DOHH2 (cell line): ENCODE measurements around the gene MAP1LC3A.

Experiments
- H3F3A ChIP-seq: fragments of 200-600 bp; sonication (generic), shearing (Covaris generic); 2 replicates; pipeline ENCODE4 v1.6.0; 2016; ENCODE audit warnings: antibody characterized with exemption, mild to moderate bottlenecking; ENCODE audit not compliant: control insufficient read depth, insufficient read depth
- H3K27ac ChIP-seq: fragments of 200-600 bp; sonication (generic); 2 replicates; pipeline ENCODE4 v1.5.1; 2014; ENCODE audit warnings: low read depth, mild to moderate bottlenecking, low read length, moderate library complexity
- H3K27me3 ChIP-seq: fragments of 200-600 bp; sonication (generic); 2 replicates; pipeline ENCODE4 v1.6.1; 2014; ENCODE audit warnings: mild to moderate bottlenecking, low read length, mixed read lengths; ENCODE audit not compliant: control insufficient read depth
- H3K36me3 ChIP-seq: fragments of 200-600 bp; sonication (generic); 2 replicates; pipeline ENCODE4 v1.6.1; 2014; ENCODE audit warnings: mild to moderate bottlenecking, low read length, moderate library complexity, mixed read lengths; ENCODE audit not compliant: control insufficient read depth
- H3K4me1 ChIP-seq: fragments of 200-600 bp; sonication (generic); 2 replicates; pipeline ENCODE4 v1.6.1; 2014; ENCODE audit warnings: mild to moderate bottlenecking, low read length, mixed read lengths; ENCODE audit not compliant: control insufficient read depth
- H3K4me2 ChIP-seq: fragments of 200-600 bp; sonication (generic); 2 replicates; pipeline ENCODE4 v1.6.0; 2014; ENCODE audit warnings: mild to moderate bottlenecking, low read length, moderate library complexity
- H3K4me3 ChIP-seq: fragments of 200-600 bp; sonication (generic); 2 replicates; pipeline ENCODE4 v1.5.1; 2014; ENCODE audit warnings: mild to moderate bottlenecking, low read length, mixed read lengths
- H3K79me2 ChIP-seq: fragments of 200-600 bp; sonication (generic); 2 replicates; pipeline ENCODE4 v1.6.1; 2014; ENCODE audit warnings: mild to moderate bottlenecking, low read length, mixed read lengths; ENCODE audit not compliant: control insufficient read depth
- H3K9me2 ChIP-seq: fragments of 200-600 bp; sonication (generic); replicated peaks from 2 replicates; pipeline ENCODE4 v1.6.1; 2014; ENCODE audit warnings: mild to moderate bottlenecking, low read length, mixed read lengths; ENCODE audit not compliant: control insufficient read depth
- H3K9me3 ChIP-seq: fragments of 200-600 bp; sonication (generic); 2 replicates; pipeline ENCODE4 v1.6.1; 2014; ENCODE audit warnings: antibody characterized with exemption, low read length, mixed read lengths; ENCODE audit not compliant: control insufficient read depth, insufficient read depth
- H4K20me1 ChIP-seq: fragments of 200-600 bp; sonication (generic); 2 replicates; pipeline ENCODE4 v1.6.0; 2014; ENCODE audit warnings: low read depth, mild to moderate bottlenecking, antibody characterized with exemption, low read length, moderate library complexity; ENCODE audit not compliant: control insufficient read depth, insufficient read depth
- CTCF ChIP-seq: fragments of 200-600 bp; sonication (generic); IDR thresholded peaks from one replicate; pipeline ENCODE4 v1.5.1; 2014; ENCODE audit warnings: antibody characterized with exemption, mild to moderate bottlenecking, low read depth, low read length; ENCODE audit not compliant: poor library complexity, severe bottlenecking
- EZH2phosphoT487 ChIP-seq: fragments of 200-600 bp; sonication (generic); IDR thresholded peaks from 2 replicates; pipeline ENCODE4 v1.6.1; 2017; ENCODE audit warnings: borderline replicate concordance, mild to moderate bottlenecking, antibody characterized with exemption, low read length, moderate library complexity, mixed read lengths

MAP1LC3A gene

GRCh38 chr20:34522969-34523871 lies 35.3 kb upstream of the MAP1LC3A start:
- H3K27ac ChIP-seq: no peak overlapping the region
- peaks cover 13% of the 10 kb centered on the region; the same call in 1 of the 2 replicates for H4K20me1 ChIP-seq
- H3K4me3 ChIP-seq: no peak overlapping the region
- H3F3A ChIP-seq: no peaks in the 10 kb centered on the region
- no peak overlapping the region for H3K4me2 ChIP-seq
- H3K27me3 ChIP-seq: no peaks in the 10 kb centered on the region
- peaks cover 49% of the 10 kb centered on the region for H3K36me3 ChIP-seq
- H3K79me2 ChIP-seq: peaks cover 70% of the 10 kb centered on the region
- H3K9me3 ChIP-seq: no peaks in the 10 kb centered on the region
- no peaks in the 10 kb centered on the region for H3K9me2 ChIP-seq
- TF ChIP-seq EZH2phosphoT487 (no peak), CTCF (peak; percentile 84)
- H3K4me1 ChIP-seq: peaks cover 22% of the 10 kb centered on the region

GRCh38 chr20:34524426-34524825 lies 34.1 kb upstream of the MAP1LC3A start:
- no peaks in the 10 kb centered on the region for H3K9me3 ChIP-seq
- no peaks in the 10 kb centered on the region for H3F3A ChIP-seq
- H3K4me3 ChIP-seq: no peak overlapping the region
- no peaks in the 10 kb centered on the region for H3K27me3 ChIP-seq
- H3K27ac ChIP-seq: no peak overlapping the region
- H3K4me2 ChIP-seq: no peak overlapping the region
- peaks cover 58% of the 10 kb centered on the region for H3K79me2 ChIP-seq
- H3K9me2 ChIP-seq: no peaks in the 10 kb centered on the region
- peaks cover 13% of the 10 kb centered on the region; the same call in 1 of the 2 replicates for H4K20me1 ChIP-seq
- H3K36me3 ChIP-seq: peaks cover 60% of the 10 kb centered on the region
- TF ChIP-seq EZH2phosphoT487: no peak
- H3K4me1 ChIP-seq: peaks cover 12% of the 10 kb centered on the region

- Histone ChIP-seq H4K20me1 (peaks cover 13% of the 10 kb centered on the region; the same call in 1 of the 2 replicates), H3K4me1 (peaks cover 7% of the 10 kb centered on the region), H3K9me3 (no peaks in the 10 kb centered on the region), H3K36me3 (peaks cover 65% of the 10 kb centered on the region), H3K9me2 (no peaks in the 10 kb centered on the region), H3F3A (no peaks in the 10 kb centered on the region), H3K4me2 (no peak overlapping the region), H3K79me2 (peaks cover 52% of the 10 kb centered on the region), H3K27ac (no peak overlapping the region), H3K27me3 (no peaks in the 10 kb centered on the region), H3K4me3 (no peak overlapping the region)
- TF ChIP-seq EZH2phosphoT487 (no peak), CTCF (no peak)
Observed at GRCh38 chr20:34525342-34525708, 33.2 kb upstream of the MAP1LC3A start.
